LNCAP (cell line): ENCODE measurements around the gene SHFL.

Experiments
- CTCF ChIP-seq: fragments of 450-650 bp; IDR thresholded peaks from 2 replicates; pipeline ENCODE4 v1.5.1; 2017; ENCODE audit warnings: mild to moderate bottlenecking

The SHFL gene

GRCh38 chr19:10049626-10050025 lies 36.5 kb upstream of the SHFL start:
- no peak for TF ChIP-seq CTCF

- no peak for TF ChIP-seq CTCF
Measured at GRCh38 chr19:10052602-10053360, 33.3 kb upstream of the SHFL start.

GRCh38 chr19:10061717-10062310 lies 24.3 kb upstream of the SHFL start:
- TF ChIP-seq CTCF, result no peak

GRCh38 chr19:10068205-10068604 lies 17.9 kb upstream of the SHFL start:
- no peak for TF ChIP-seq CTCF

- TF ChIP-seq CTCF, result no peak
Measured at GRCh38 chr19:10069046-10069445, 17.1 kb upstream of the SHFL start.

GRCh38 chr19:10070730-10071446 lies 15.2 kb upstream of the SHFL start:
- TF ChIP-seq CTCF, result no peak

- no peak for TF ChIP-seq CTCF
Measured at GRCh38 chr19:10074153-10074552, 12.0 kb upstream of the SHFL start.
